ENCODE data around the gene CTSF. TPM values are rescaled to one million over a fixed set of nuclear protein-coding genes. Genes with fewer than 3 reads are reported as not detected.

CTSF gene
- total RNA-seq, 2 experiments from 2014 or later: 16.0 to 16.8 TPM

- ATAC-seq (ENCODE audit: poor library complexity): no peak
- no peak overlapping the region for H3K4me3 ChIP-seq (ENCODE audit: low read length)
- Mint-ChIP-seq H3K9me3 (no peaks in the 10 kb centered on the region), H3K36me3 (ENCODE audit: low read depth) (no peaks in the 10 kb centered on the region), H3K4me1 (ENCODE audit: low read depth) (peaks cover 5% of the 10 kb centered on the region), H3K4me3 (no peak overlapping the region), H3K27ac (no peak overlapping the region), H3K27me3 (peaks cover 14% of the 10 kb centered on the region)
- no peak overlapping the region for H3K27ac ChIP-seq (ENCODE audit: low read depth in 1 of 2, low read length in 2 of 2)
- DNase-seq: no peak
- ChIA-PET POLR2A (interaction anchor here (0.6 kb wide), 1 partner anchor 9 kb away, joined by 3 read pairs; the partner anchor contains the start of gene ACTN3), CTCF (no interaction called here)
- H3K4me1 ChIP-seq (ENCODE audit: insufficient read depth, low read length): peaks cover 9% of the 10 kb centered on the region
- no peaks in the 10 kb centered on the region for H3K36me3 ChIP-seq (ENCODE audit: insufficient read depth, low read length)
- intact Hi-C loops (cut with DNase I, micrococcal nuclease): no loop called here
- peaks cover 0 to 6% of the 10 kb centered on the region in 2 experiments for H3K9me3 ChIP-seq (ENCODE audit: control insufficient read depth in 1 of 2, insufficient read depth in 1 of 2, low read length in 2 of 2)
- TF ChIP-seq CTCF (IDR thresholded peaks at IDR 0.05): no peak
- peaks cover 8 to 9% of the 10 kb centered on the region in 2 experiments for H3K27me3 ChIP-seq (ENCODE audit: control insufficient read depth in 1 of 2, insufficient read depth in 2 of 2, low read length in 2 of 2)
Measured at GRCh38 chr11:66555416-66555815, 13.0 kb downstream of the CTSF start.

GRCh38 chr11:66554602-66555001 is 13.8 kb downstream of the CTSF start:
- peaks cover 5% of the 10 kb centered on the region for H3K4me1 Mint-ChIP-seq (ENCODE audit: low read depth)
- peaks cover 0 to 6% of the 10 kb centered on the region in 2 experiments for H3K9me3 ChIP-seq (ENCODE audit: control insufficient read depth in 1 of 2, insufficient read depth in 1 of 2, low read length in 2 of 2)
- H3K4me3 ChIP-seq (ENCODE audit: low read length): no peak overlapping the region
- TF ChIP-seq CTCF (IDR thresholded peaks at IDR 0.05): no peak
- no peaks in the 10 kb centered on the region for H3K9me3 Mint-ChIP-seq
- H3K27me3 ChIP-seq (ENCODE audit: control insufficient read depth in 1 of 2, insufficient read depth in 2 of 2, low read length in 2 of 2): peaks cover 8 to 9% of the 10 kb centered on the region in 2 experiments
- no peaks in the 10 kb centered on the region for H3K36me3 ChIP-seq (ENCODE audit: insufficient read depth, low read length)
- CTCF ChIA-PET: no interaction called here
- no peak overlapping the region for H3K4me3 Mint-ChIP-seq
- intact Hi-C loops (cut with DNase I, micrococcal nuclease): no loop called here
- no peak for ATAC-seq (ENCODE audit: poor library complexity)
- H3K27ac ChIP-seq (ENCODE audit: low read depth in 1 of 2, low read length in 2 of 2): no peak overlapping the region
- no peaks in the 10 kb centered on the region for H3K36me3 Mint-ChIP-seq (ENCODE audit: low read depth)
- peaks cover 14% of the 10 kb centered on the region for H3K27me3 Mint-ChIP-seq
- no peak for DNase-seq
- peaks cover 9% of the 10 kb centered on the region for H3K4me1 ChIP-seq (ENCODE audit: insufficient read depth, low read length)
- POLR2A ChIA-PET: no interaction called here
- no peak overlapping the region for H3K27ac Mint-ChIP-seq

- Mint-ChIP-seq H3K36me3 (ENCODE audit: low read depth) (no peaks in the 10 kb centered on the region), H3K4me3 (no peak overlapping the region), H3K4me1 (ENCODE audit: low read depth) (no peaks in the 10 kb centered on the region), H3K27ac (no peak overlapping the region), H3K27me3 (peaks cover 6% of the 10 kb centered on the region), H3K9me3 (no peaks in the 10 kb centered on the region)
- Histone ChIP-seq H3K4me3 (ENCODE audit: low read length) (no peak overlapping the region), H3K27me3 (ENCODE audit: control insufficient read depth in 1 of 2, insufficient read depth in 2 of 2, low read length in 2 of 2) (no peaks in the 10 kb centered on the region), H3K36me3 (ENCODE audit: insufficient read depth, low read length) (no peaks in the 10 kb centered on the region), H3K27ac (ENCODE audit: low read depth in 1 of 2, low read length in 2 of 2) (no peak overlapping the region), H3K4me1 (ENCODE audit: insufficient read depth, low read length) (peaks cover 12% of the 10 kb centered on the region), H3K9me3 (ENCODE audit: control insufficient read depth in 1 of 2, insufficient read depth in 1 of 2, low read length in 2 of 2) (no peaks in the 10 kb centered on the region)
- ChIA-PET POLR2A (no interaction called here), CTCF (no interaction called here)
- DNase-seq (no peak), ATAC-seq (ENCODE audit: poor library complexity) (no peak)
- intact Hi-C loops (cut with DNase I, micrococcal nuclease): no loop called here
- no peak for TF ChIP-seq CTCF (IDR thresholded peaks at IDR 0.05)
Measured at GRCh38 chr11:66550887-66551286, 17.5 kb downstream of the CTSF start.

All from CD4-positive, alpha-beta T cell (primary cell).